ENCODE measurements around the gene LDB3. TPM values are rescaled to one million over a fixed set of nuclear protein-coding genes. Genes with fewer than 3 reads are reported as not detected.

The LDB3 gene
- polyA plus RNA-seq, 1 donor (not counting 4 experiments of a cell fraction or from before 2014, with no cell fraction given) = 0.01 TPM

DNA sequence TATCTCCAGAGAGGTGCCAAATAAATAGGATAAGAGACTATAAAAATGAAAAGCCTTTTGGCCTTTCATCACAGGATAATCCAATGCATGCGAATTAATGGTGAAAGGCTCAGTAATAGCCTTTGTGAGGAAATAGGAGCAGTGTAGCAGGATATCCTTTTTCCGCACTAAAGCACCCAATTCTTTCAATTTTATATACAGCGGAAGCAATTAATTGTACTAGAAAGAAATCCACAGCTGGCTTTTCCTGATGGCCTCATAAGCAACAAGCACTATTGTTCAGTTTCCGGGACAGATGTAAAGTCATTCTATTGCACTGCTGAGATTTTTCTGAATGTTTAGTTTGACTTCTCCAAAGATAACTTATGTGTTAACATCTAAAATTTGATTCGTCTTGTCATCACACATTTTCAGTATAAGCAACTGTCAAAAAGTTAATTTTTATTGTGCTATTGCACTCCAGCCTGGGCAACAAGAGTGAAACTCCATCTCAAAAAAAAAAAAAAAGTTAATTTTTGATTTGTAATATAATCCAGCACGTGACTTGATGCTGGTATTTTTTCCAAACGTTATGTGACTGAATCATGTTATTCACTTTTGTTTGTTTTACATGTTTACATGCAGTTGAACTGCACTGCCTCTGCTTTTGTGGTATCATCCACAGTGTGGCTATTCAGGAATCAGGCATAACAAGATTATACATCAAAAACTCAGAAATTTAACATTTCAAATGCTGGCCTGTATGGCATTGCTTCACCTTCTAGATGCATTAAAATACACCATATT, 79.7 kb downstream of the LDB3 start:
- TF ChIP-seq EZH2 (IDR thresholded peaks at IDR 0.05; ENCODE audit: low read length) = no peak
- TF ChIP-seq, protein P1, sequence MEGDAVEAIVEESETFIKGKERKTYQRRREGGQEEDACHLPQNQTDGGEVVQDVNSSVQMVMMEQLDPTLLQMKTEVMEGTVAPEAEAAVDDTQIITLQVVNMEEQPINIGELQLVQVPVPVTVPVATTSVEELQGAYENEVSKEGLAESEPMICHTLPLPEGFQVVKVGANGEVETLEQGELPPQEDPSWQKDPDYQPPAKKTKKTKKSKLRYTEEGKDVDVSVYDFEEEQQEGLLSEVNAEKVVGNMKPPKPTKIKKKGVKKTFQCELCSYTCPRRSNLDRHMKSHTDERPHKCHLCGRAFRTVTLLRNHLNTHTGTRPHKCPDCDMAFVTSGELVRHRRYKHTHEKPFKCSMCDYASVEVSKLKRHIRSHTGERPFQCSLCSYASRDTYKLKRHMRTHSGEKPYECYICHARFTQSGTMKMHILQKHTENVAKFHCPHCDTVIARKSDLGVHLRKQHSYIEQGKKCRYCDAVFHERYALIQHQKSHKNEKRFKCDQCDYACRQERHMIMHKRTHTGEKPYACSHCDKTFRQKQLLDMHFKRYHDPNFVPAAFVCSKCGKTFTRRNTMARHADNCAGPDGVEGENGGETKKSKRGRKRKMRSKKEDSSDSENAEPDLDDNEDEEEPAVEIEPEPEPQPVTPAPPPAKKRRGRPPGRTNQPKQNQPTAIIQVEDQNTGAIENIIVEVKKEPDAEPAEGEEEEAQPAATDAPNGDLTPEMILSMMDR (optimal IDR thresholded peaks at IDR 0.05 in 1 of 3, IDR thresholded peaks at IDR 0.05 in 1 of 3, conservative IDR thresholded peaks at IDR 0.05 in 1 of 3; ENCODE audit: extremely low read depth in 1 of 3, insufficient read depth in 2 of 3, low read length in 3 of 3) = no peak
- H2AFZ ChIP-seq (ENCODE audit: control insufficient read depth, low read length) = no peak overlapping the region
- no peak overlapping the region for H3K4me2 ChIP-seq (ENCODE audit: control insufficient read depth, extremely low read depth, insufficient read depth, low read depth, low read length)
- H3K9me3 ChIP-seq (ENCODE audit: control insufficient read depth, low read depth, low read length) = no peaks in the 10 kb centered on the region
- no peaks in the 10 kb centered on the region for H4K20me1 ChIP-seq (ENCODE audit: control insufficient read depth, extremely low read depth, insufficient read depth, low read length)
- H3K27ac ChIP-seq (ENCODE audit: control insufficient read depth, insufficient read depth, low read length) = no peak overlapping the region
- H3K9me1 ChIP-seq (ENCODE audit: control insufficient read depth, extremely low read depth, insufficient read depth, low read length) = no peaks in the 10 kb centered on the region
- H3K4me1 ChIP-seq (ENCODE audit: control insufficient read depth, extremely low read depth, insufficient read depth, low read length) = no peaks in the 10 kb centered on the region
- H3K36me3 ChIP-seq (ENCODE audit: control insufficient read depth in 2 of 2, extremely low read depth in 1 of 2, insufficient read depth in 2 of 2, low read length in 2 of 2) = no peaks in the 10 kb centered on the region
- no peak overlapping the region for H3K4me3 ChIP-seq (ENCODE audit: control insufficient read depth in 2 of 3, extremely low read depth in 1 of 3, insufficient read depth in 2 of 3, low read depth in 1 of 3, low read length in 3 of 3)
- FAIRE-seq (no peak), DNase-seq (ENCODE audit: low read depth, low spot score) (no peak)
- H3K79me2 ChIP-seq (ENCODE audit: control insufficient read depth, insufficient read depth, low read length) = no peaks in the 10 kb centered on the region
- no peaks in the 10 kb centered on the region for H3K27me3 ChIP-seq (ENCODE audit: control insufficient read depth, extremely low read depth, insufficient read depth, low read length)
- H3K9ac ChIP-seq (ENCODE audit: control insufficient read depth, extremely low read depth, insufficient read depth, low read length) = no peak overlapping the region
- dilution Hi-C loops (cut with MboI; ENCODE audit: extremely low pct_ligation_motif_present, low sequenced_read_pairs) = no loop called here

DNA sequence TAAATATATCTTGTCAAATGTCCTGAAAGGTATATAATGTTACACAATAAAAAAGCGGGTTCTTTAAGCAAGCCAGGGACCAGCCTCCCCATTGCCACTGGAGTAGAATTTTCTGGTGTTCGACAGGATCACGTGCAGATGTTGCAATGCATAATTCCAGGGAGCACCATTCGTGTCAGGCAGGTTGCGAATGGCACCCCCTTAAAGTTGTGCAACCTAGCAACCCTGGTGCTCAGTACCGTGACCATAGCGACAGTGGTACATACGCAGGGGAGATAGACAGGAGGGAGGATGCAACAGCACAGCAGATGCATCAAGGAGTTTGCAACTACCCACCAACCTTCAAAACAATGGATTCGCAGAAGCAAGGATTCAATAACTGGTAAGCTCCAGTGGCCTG, 81.5 kb downstream of the LDB3 start:
- Histone ChIP-seq H3K9ac (ENCODE audit: control insufficient read depth, extremely low read depth, insufficient read depth, low read length) (no peak overlapping the region), H3K79me2 (ENCODE audit: control insufficient read depth, insufficient read depth, low read length) (no peaks in the 10 kb centered on the region), H3K36me3 (ENCODE audit: control insufficient read depth in 2 of 2, extremely low read depth in 1 of 2, insufficient read depth in 2 of 2, low read length in 2 of 2) (no peaks in the 10 kb centered on the region), H3K4me3 (ENCODE audit: control insufficient read depth in 2 of 3, extremely low read depth in 1 of 3, insufficient read depth in 2 of 3, low read depth in 1 of 3, low read length in 3 of 3) (no peak overlapping the region), H3K4me1 (ENCODE audit: control insufficient read depth, extremely low read depth, insufficient read depth, low read length) (peaks cover 1% of the 10 kb centered on the region), H4K20me1 (ENCODE audit: control insufficient read depth, extremely low read depth, insufficient read depth, low read length) (no peaks in the 10 kb centered on the region), H3K27me3 (ENCODE audit: control insufficient read depth, extremely low read depth, insufficient read depth, low read length) (no peaks in the 10 kb centered on the region), H2AFZ (ENCODE audit: control insufficient read depth, low read length) (no peak overlapping the region), H3K27ac (ENCODE audit: control insufficient read depth, insufficient read depth, low read length) (no peak overlapping the region), H3K9me1 (ENCODE audit: control insufficient read depth, extremely low read depth, insufficient read depth, low read length) (no peaks in the 10 kb centered on the region), H3K9me3 (ENCODE audit: control insufficient read depth, low read depth, low read length) (no peaks in the 10 kb centered on the region), H3K4me2 (ENCODE audit: control insufficient read depth, extremely low read depth, insufficient read depth, low read depth, low read length) (no peak overlapping the region)
- dilution Hi-C loops (cut with MboI; ENCODE audit: extremely low pct_ligation_motif_present, low sequenced_read_pairs) = no loop called here
- FAIRE-seq (no peak), DNase-seq (ENCODE audit: low read depth, low spot score) (no peak)
- no peak for TF ChIP-seq EZH2 (IDR thresholded peaks at IDR 0.05; ENCODE audit: low read length)
- TF ChIP-seq, protein P1 (optimal IDR thresholded peaks at IDR 0.05 in 1 of 3, IDR thresholded peaks at IDR 0.05 in 1 of 3, conservative IDR thresholded peaks at IDR 0.05 in 1 of 3; ENCODE audit: extremely low read depth in 1 of 3, insufficient read depth in 2 of 3, low read length in 3 of 3) = no peak

Measured in keratinocyte (primary cell).